Measurements from ENCODE around the gene DICER1. TPM values are rescaled to one million over a fixed set of nuclear protein-coding genes. Genes with fewer than 3 reads are reported as not detected.

The DICER1 gene
- total RNA-seq, 1 donor from 2014 or later = 70.0 TPM

- Histone ChIP-seq H3K79me2 (ENCODE audit: low read depth) (no peaks in the 10 kb centered on the region), H3F3A (ENCODE audit: low read depth) (no peaks in the 10 kb centered on the region), H3K36me3 (no peaks in the 10 kb centered on the region), H2AFZ (replicated peaks) (no peak overlapping the region), H3K4me3 (no peak overlapping the region), H3K27me3 (no peaks in the 10 kb centered on the region), H3K4me2 (no peak overlapping the region), H3K27ac (no peak overlapping the region), H3K9ac (no peak overlapping the region), H4K20me1 (ENCODE audit: low read depth) (no peaks in the 10 kb centered on the region), H3K9me3 (ENCODE audit: low read depth) (no peaks in the 10 kb centered on the region), H3K4me1 (peaks cover 6% of the 10 kb centered on the region)
- Mint-ChIP-seq H3K27ac (no peak overlapping the region), H3K4me1 (peaks cover 8% of the 10 kb centered on the region), H3K9me3 (no peaks in the 10 kb centered on the region), H3K27me3 (ENCODE audit: insufficient read depth, low read depth) (peaks cover 9% of the 10 kb centered on the region), H3K36me3 (peaks cover 2% of the 10 kb centered on the region), H3K4me3 (no peak overlapping the region)
- DNase-seq (ENCODE audit: low spot score) = peak; percentile 20
- TF ChIP-seq EZH2 (IDR thresholded peaks at IDR 0.05) (no peak), CTCF (IDR thresholded peaks at IDR 0.05) (no peak), EZH2phosphoT487 (IDR thresholded peaks at IDR 0.05) (no peak)
These were observed 40.2 kb upstream of the DICER1 start for GRCh38 chr14:95197551-95197950.

- Histone ChIP-seq H3K4me1 (peaks cover 6% of the 10 kb centered on the region), H3K79me2 (ENCODE audit: low read depth) (no peaks in the 10 kb centered on the region), H3K27ac (no peak overlapping the region), H3K9me3 (ENCODE audit: low read depth) (no peaks in the 10 kb centered on the region), H3F3A (ENCODE audit: low read depth) (no peaks in the 10 kb centered on the region), H3K4me3 (no peak overlapping the region), H2AFZ (replicated peaks) (no peak overlapping the region), H4K20me1 (ENCODE audit: low read depth) (no peaks in the 10 kb centered on the region), H3K36me3 (no peaks in the 10 kb centered on the region), H3K4me2 (no peak overlapping the region), H3K27me3 (no peaks in the 10 kb centered on the region), H3K9ac (no peak overlapping the region)
- Mint-ChIP-seq H3K4me1 (peaks cover 11% of the 10 kb centered on the region), H3K36me3 (peaks cover 2% of the 10 kb centered on the region), H3K4me3 (no peak overlapping the region), H3K27me3 (ENCODE audit: insufficient read depth, low read depth) (peaks cover 9% of the 10 kb centered on the region), H3K27ac (no peak overlapping the region), H3K9me3 (no peaks in the 10 kb centered on the region)
- no peak for DNase-seq (ENCODE audit: low spot score)
- TF ChIP-seq CTCF (IDR thresholded peaks at IDR 0.05) (no peak), EZH2 (IDR thresholded peaks at IDR 0.05) (no peak), EZH2phosphoT487 (IDR thresholded peaks at IDR 0.05) (no peak)
These were observed 39.7 kb upstream of the DICER1 start for GRCh38 chr14:95196826-95197545.

- Mint-ChIP-seq H3K27ac (no peak overlapping the region), H3K4me3 (no peak overlapping the region), H3K4me1 (peaks cover 11% of the 10 kb centered on the region), H3K9me3 (no peaks in the 10 kb centered on the region), H3K27me3 (ENCODE audit: insufficient read depth, low read depth) (peaks cover 9% of the 10 kb centered on the region), H3K36me3 (peaks cover 2% of the 10 kb centered on the region)
- no peak overlapping the region for H3K9ac ChIP-seq
- DNase-seq (ENCODE audit: low spot score) = no peak
- H3F3A ChIP-seq (ENCODE audit: low read depth) = no peaks in the 10 kb centered on the region
- H3K27me3 ChIP-seq = no peaks in the 10 kb centered on the region
- no peak overlapping the region for H3K27ac ChIP-seq
- no peak overlapping the region for H2AFZ ChIP-seq (replicated peaks)
- peaks cover 6% of the 10 kb centered on the region for H3K4me1 ChIP-seq
- H3K9me3 ChIP-seq (ENCODE audit: low read depth) = no peaks in the 10 kb centered on the region
- H3K36me3 ChIP-seq = no peaks in the 10 kb centered on the region
- H3K79me2 ChIP-seq (ENCODE audit: low read depth) = no peaks in the 10 kb centered on the region
- TF ChIP-seq CTCF (IDR thresholded peaks at IDR 0.05) = peak; percentile 34
- TF ChIP-seq EZH2 (IDR thresholded peaks at IDR 0.05) = no peak
- no peaks in the 10 kb centered on the region for H4K20me1 ChIP-seq (ENCODE audit: low read depth)
- H3K4me3 ChIP-seq = no peak overlapping the region
- no peak overlapping the region for H3K4me2 ChIP-seq
These were observed 38.9 kb upstream of the DICER1 start for GRCh38 chr14:95196268-95196667.

All from neural progenitor cell (in vitro differentiated cells).